ENCODE measurements around the gene SCPEP1.
"Not testable (repeated sequence)": the region's sequence is repeated elsewhere in the genome, so short reads cannot be mapped to it uniquely, and the experiment has no call there.

Gene SCPEP1

GRCh38 chr17:56977673-56978395 is at the start of gene SCPEP1:
Gene SCPEP1, plus strand, starts transcription at chr17:56978131. Its CDS starts 29 bp downstream, at chr17:56978160.
- peak; percentile 75 to 92 for DNase-seq

GRCh38 chr17:56928586-56928985 is 49.3 kb upstream of the SCPEP1 start:
- no peak for DNase-seq

- DNase-seq = no peak
Measured at GRCh38 chr17:56929362-56929969, 48.5 kb upstream of the SCPEP1 start.

- no peak for DNase-seq
Measured at GRCh38 chr17:56930739-56931337, 47.1 kb upstream of the SCPEP1 start.

DNA sequence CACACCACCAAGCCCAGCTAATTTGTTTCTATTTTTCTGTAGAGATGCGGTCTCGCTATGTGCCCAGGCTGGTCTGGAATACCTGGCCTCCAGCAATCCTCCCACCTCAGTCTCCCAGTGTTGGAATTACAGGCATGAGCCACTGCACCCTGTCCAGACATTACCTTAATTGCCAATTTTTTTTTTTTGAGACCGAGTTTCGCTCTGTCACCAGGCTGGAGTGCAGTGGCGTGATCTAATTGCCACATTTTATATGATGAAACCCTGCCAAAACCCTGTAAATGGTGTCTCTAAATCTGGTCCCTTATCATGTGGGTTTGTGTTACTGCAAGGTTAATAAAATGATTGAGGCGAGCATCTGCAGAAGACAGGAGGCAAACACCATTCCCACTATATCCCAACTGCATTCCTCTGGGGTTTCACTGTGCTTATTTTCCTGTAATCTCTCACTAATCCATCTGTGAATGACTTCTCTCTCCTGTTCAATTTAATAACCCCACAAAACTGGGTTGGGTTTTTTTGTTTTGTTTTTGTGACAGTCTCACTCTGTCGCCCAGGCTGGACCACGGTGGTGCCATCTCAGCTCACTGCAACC is 44.7 kb upstream of the SCPEP1 start:
- DNase-seq = no peak

DNA sequence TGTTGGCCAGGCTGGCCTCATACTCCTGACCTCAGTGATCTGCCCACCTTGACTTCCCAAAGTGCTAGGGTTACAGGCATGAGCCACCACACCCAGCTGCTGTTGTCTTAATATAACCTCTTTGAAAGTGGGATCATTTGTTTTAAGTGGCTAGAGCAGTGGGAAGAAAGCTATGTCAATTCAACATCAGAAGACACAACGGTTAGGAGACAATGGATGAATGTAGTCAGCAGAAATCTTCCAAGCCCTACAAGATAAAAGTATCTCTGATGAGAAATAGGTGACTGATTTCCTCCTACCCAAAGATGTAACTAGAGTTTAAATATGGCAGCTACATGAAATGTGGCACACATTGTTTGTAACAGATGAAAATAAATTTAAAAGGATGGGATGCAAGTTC is 44.1 kb upstream of the SCPEP1 start:
- DNase-seq = no peak

DNA sequence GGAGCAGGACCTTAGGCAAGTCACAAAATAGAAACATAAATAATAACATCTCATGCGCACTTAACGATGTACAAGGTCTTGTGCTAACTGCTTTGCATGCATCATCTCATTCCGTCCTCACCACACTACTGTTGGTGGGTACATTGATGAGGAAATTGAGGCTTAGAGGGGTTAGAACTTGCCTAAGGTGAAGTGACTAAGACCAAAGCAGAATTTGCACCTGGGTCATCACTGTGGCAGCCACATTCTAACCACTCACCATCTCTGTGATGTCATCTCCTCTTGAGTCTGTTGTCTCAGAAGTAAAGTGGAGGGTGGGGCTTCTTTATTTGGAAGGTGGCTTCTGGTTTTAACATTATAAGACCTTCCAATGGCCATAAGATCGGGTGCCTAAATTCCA is 43.7 kb upstream of the SCPEP1 start:
- DNase-seq = no peak

GRCh38 chr17:56935461-56935860 is 42.5 kb upstream of the SCPEP1 start:
- no peak for DNase-seq

- no peak for DNase-seq
Measured at GRCh38 chr17:56936697-56937322, 41.1 kb upstream of the SCPEP1 start.

DNA sequence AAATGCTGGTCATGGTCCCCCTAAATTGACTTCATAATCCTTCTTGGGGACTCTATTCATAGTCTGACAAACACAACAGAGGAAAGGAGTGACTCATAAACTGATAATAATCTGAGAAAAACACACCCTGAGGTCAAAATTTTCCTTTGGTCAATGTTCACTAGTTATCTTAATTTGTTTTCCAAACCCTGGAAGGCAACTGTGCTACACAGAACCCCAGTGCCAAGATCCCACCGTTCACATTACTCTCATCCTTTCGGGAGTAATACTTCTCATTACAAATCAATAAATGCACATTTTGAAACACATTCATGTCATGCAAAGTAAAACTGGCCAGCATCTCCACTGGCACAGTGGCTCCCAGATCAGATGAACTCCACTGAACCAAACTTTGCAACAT is 40.2 kb upstream of the SCPEP1 start:
- DNase-seq = no peak

- DNase-seq = not testable (repeated sequence)
Measured at GRCh38 chr17:56938206-56938605, 39.7 kb upstream of the SCPEP1 start.

DNA sequence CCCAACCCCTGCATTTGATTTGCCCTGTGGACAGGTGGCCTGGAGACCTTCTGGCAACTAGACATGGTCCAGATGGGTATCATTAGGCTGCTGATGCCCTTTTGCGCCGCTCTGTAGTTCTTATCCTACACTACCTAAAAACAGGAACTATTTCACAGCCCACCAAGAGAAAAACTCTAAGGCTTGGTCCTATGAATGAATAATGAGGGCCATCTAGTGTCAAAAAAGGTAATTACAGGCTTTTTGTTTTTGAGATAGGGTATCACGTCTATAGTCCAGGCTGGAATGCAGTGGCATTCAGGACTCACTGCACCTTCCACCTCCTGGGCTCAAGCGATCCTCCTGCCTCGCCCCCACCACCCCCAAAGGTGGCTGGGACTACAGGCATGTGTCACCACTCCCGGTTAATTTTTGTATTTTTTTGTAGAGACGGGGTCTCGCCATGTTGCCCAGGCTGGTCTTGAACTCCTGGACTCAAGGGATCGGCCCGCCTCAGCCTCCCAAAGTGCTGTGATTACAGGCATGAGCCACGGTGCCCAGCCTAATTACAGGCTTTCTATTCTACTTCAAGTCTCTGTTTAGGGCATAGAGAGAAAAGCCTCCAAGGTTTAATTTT is 38.0 kb upstream of the SCPEP1 start:
- peak; percentile 37 to 81 for DNase-seq

- no peak for DNase-seq
Measured at GRCh38 chr17:56943505-56944125, 34.3 kb upstream of the SCPEP1 start.

GRCh38 chr17:56945938-56946505 is 31.9 kb upstream of the SCPEP1 start:
- no peak for DNase-seq

DNA sequence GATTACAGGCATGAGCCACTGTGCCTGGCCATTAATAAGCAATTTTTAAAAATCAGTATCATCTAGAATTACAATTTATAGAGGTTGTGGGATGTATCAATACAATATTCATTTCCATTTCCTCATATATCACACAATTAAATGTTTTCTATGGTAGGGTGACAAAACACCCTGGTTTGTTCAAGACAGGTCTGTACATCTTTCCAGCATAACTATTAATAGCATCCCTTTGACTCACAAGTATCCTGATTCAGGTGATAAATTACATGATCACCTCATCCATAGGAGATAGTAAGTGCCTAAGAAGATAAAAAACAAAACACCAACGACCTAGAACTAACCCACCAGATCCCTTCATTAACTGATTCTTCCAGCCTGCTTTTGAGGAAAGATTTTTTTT is 30.2 kb upstream of the SCPEP1 start:
- DNase-seq = no peak

DNA sequence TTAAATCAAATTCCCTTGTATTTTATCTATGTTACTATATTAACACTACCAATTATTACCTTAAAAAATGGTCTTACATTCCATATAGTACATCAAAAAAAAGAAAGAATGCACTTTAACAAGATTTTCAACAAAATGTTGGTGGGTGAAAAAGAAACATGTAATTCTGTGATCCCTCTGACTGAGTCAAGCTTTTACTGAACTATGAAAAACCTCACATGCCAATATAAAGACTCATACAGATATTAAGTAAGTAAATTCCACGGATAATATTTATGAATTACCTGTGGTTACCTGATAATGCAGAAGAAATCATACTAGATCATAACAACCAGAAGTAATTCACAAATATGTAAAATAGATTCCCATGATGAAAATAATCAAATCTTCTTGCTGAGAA is 29.4 kb upstream of the SCPEP1 start:
- DNase-seq = no peak

DNA sequence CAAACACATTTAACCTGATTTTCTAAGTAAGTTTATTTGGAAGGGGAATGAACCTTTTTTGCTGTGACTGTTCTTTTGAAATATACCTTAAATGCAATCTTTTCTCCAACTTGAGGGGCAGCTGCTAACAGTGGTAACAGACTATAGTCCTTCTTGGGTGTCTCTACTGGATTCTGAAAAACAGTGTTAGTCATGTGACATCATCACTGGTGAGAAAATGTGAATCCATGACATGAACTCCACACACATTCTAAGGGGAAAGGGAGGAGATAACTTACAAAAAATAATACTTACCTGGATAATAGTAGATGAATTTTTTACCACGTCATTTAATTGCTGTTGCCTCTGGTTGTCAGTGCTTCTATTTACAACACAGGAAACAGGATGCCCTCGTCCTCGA is 28.3 kb upstream of the SCPEP1 start:
- no peak for DNase-seq

GRCh38 chr17:56956992-56957391 is 20.9 kb upstream of the SCPEP1 start:
- DNase-seq = no peak

DNA sequence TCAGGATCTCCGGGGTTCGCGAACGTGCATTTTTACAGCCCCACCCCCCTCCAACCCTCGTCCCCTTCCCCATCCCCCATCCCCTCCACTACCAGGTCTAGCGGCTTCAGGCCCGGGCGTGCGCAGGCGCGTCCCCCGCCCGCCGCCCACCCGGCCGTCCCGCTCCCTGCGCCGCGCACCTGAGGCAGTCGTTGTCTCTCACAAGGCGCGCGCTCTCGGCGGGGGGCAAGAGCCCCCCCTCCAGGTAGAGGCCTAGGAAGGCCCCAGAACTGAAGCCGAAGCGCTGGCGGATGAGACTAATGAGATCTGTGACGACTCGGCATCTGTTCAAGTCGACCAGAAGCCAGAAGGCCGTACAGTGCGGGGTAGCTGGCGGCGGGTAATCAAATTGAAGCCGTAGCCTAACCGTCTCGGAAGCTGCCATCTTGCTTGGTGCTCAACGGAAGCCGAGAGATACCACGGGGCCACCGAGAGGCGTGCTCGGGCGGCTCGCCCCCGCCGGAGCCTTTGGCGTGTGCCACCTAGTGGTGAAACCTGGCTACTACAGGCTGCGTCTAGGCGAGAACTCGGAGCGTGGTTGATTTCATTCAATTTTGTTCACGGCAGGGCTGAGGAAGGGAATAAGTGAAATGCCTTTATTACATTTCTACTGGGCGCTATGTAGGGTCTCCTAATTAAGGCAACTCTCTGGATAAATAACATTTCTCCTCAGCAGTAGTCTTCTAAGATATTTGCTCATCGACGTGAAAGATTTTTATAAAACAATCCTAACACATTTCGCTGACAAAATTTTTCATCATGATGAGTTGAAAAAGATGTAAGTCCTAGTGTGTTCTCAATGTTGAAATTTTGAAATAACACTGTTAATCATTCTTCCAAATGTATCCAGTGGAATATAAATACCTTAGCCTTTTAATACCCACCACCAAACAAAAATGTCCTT is 17.1 kb upstream of the SCPEP1 start, which contains the start of gene COIL:
TSS of gene COIL (minus strand) at position 455 of the 943 bp plus-strand sequence. CDS start at position 424, 31 bp downstream.
- peak; percentile 81 to 95 for DNase-seq

GRCh38 chr17:56965241-56965640 is 12.7 kb upstream of the SCPEP1 start:
- DNase-seq = not testable (repeated sequence)

DNA sequence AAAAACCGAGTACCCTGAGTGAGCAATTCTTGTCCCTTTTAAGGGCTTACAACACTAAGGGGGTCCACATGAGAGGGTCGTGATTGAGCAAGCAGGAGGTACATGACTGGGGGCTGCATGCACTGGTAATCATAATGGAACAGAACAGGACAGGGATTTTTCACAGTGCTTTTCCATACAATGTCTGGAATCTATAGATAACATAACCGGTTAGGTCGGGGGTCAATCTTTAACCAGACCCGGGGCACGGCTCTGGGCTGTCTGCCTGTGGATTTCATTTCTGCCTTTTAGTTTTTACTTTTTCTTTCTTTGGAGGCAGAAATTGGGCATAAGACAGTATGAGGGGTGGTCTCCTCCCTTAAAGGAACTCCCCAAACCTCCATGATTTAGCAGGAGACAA is 12.2 kb upstream of the SCPEP1 start:
- DNase-seq = not testable (repeated sequence)

Data from NCI-H526 (cell line).